GM18520 (cell line): Measurements from ENCODE around the gene MRPL51.
"Not testable (repeated sequence)": the region's sequence is repeated elsewhere in the genome, so short reads cannot be mapped to it uniquely, and the experiment has no call there.

ENCODE experiments used
- ATAC-seq: cut with Tn5 transposase; IDR thresholded peaks from one replicate; pipeline ENCODE4 v1.9.1; 2021; ENCODE audit not compliant: unreplicated experiment

Gene MRPL51

GRCh38 chr12:6489449-6489848 is 3.6 kb downstream of the MRPL51 start:
- no peak for ATAC-seq

GRCh38 chr12:6488240-6488639 is 4.8 kb downstream of the MRPL51 start:
- ATAC-seq, result no peak

GRCh38 chr12:6478416-6478815 is 14.6 kb downstream of the MRPL51 start:
- no peak for ATAC-seq

- not testable (repeated sequence) for ATAC-seq
Measured at GRCh38 chr12:6477601-6478377, 15.3 kb downstream of the MRPL51 start.

GRCh38 chr12:6476489-6476888 is 16.6 kb downstream of the MRPL51 start:
- no peak for ATAC-seq

GRCh38 chr12:6475233-6475975 is 17.7 kb downstream of the MRPL51 start:
- ATAC-seq, result not testable (repeated sequence)

- ATAC-seq, result no peak
Measured at GRCh38 chr12:6472491-6472890, 20.6 kb downstream of the MRPL51 start.

GRCh38 chr12:6471989-6472360 is 21.1 kb downstream of the MRPL51 start:
- no peak for ATAC-seq

GRCh38 chr12:6470375-6471163 is 22.5 kb downstream of the MRPL51 start, which contains the start of gene VAMP1:
VAMP1 (minus strand) TSS chr12:6470677; CDS start chr12:6470531, 146 bp downstream.
- peak; percentile 71 for ATAC-seq

- ATAC-seq, result no peak
Measured at GRCh38 chr12:6469609-6470374, 23.3 kb downstream of the MRPL51 start.

- no peak for ATAC-seq
Measured at GRCh38 chr12:6469092-6469491, 24.0 kb downstream of the MRPL51 start.

GRCh38 chr12:6468283-6468575 is 24.8 kb downstream of the MRPL51 start:
- ATAC-seq, result no peak

GRCh38 chr12:6467571-6468282 is 25.3 kb downstream of the MRPL51 start:
- not testable (repeated sequence) for ATAC-seq

GRCh38 chr12:6466751-6467150 is 26.3 kb downstream of the MRPL51 start:
- ATAC-seq, result not testable (repeated sequence)

GRCh38 chr12:6466184-6466573 is 26.9 kb downstream of the MRPL51 start:
- ATAC-seq, result no peak

GRCh38 chr12:6465467-6466183 is 27.4 kb downstream of the MRPL51 start:
- no peak for ATAC-seq

- ATAC-seq, result no peak
Measured at GRCh38 chr12:6464531-6464930, 28.5 kb downstream of the MRPL51 start.

GRCh38 chr12:6463858-6464257 is 29.2 kb downstream of the MRPL51 start:
- no peak for ATAC-seq

- no peak for ATAC-seq
Measured at GRCh38 chr12:6463216-6463615, 29.8 kb downstream of the MRPL51 start.
